Mesenchymal stem cell (in vitro differentiated cells and primary cell): ENCODE data around the gene MACO1.

ENCODE experiments used
- DNase-seq: peaks from one replicate; pipeline ENCODE4 v3.0.0-alpha.2; 2013
- H2AFZ ChIP-seq: one replicate; pipeline ENCODE4 v1.6.1; 2013; ENCODE audit warnings: low read depth, mild to moderate bottlenecking, control low read depth, inconsistent platforms, low read length, moderate library complexity
- H2AK5ac ChIP-seq: 2 replicates; pipeline ENCODE4 v1.6.1; 2013; ENCODE audit warnings: low read length, moderate library complexity, mild to moderate bottlenecking, inconsistent platforms; ENCODE audit not compliant: severe bottlenecking
- H2BK120ac ChIP-seq: one replicate; pipeline ENCODE4 v1.6.1; 2013; ENCODE audit warnings: low read depth, mild to moderate bottlenecking, inconsistent platforms, low read length, moderate library complexity
- H2BK12ac ChIP-seq, 2 experiments: one replicate each; pipeline ENCODE4 v1.6.1; 2013; ENCODE audit warnings: inconsistent platforms in 2 of 2, low read length in 2 of 2, mild to moderate bottlenecking in 2 of 2, moderate library complexity in 2 of 2, control low read depth in 1 of 2
- H2BK15ac ChIP-seq: one replicate; pipeline ENCODE4 v1.6.1; 2013; ENCODE audit warnings: mild to moderate bottlenecking, low read depth, inconsistent platforms; ENCODE audit not compliant: poor library complexity, severe bottlenecking
- H2BK5ac ChIP-seq: 2 replicates; pipeline ENCODE4 v1.6.1; 2013; ENCODE audit warnings: low read depth, mild to moderate bottlenecking, low read length, control low read depth, inconsistent platforms; ENCODE audit not compliant: poor library complexity, severe bottlenecking
- H3K14ac ChIP-seq, 2 experiments: one replicate each; pipeline ENCODE4 v1.6.1; 2013; ENCODE audit warnings: inconsistent platforms in 2 of 2, low read length in 2 of 2, control low read depth in 1 of 2, mild to moderate bottlenecking in 1 of 2, moderate library complexity in 1 of 2
- H3K18ac ChIP-seq, 2 experiments: one replicate each; pipeline ENCODE4 v1.6.1; 2013; ENCODE audit warnings: inconsistent platforms in 2 of 2, low read length in 2 of 2, control low read depth in 1 of 2, low read depth in 1 of 2, mild to moderate bottlenecking in 1 of 2
- H3K23ac ChIP-seq, 2 experiments: one replicate each; pipeline ENCODE4 v1.6.1; 2013; ENCODE audit warnings: inconsistent platforms in 2 of 2, low read length in 2 of 2, mild to moderate bottlenecking in 2 of 2, moderate library complexity in 2 of 2, control low read depth in 1 of 2
- H3K27ac ChIP-seq: 2 replicates; pipeline ENCODE4 v1.5.1; 2013; ENCODE audit warnings: mild to moderate bottlenecking, moderate library complexity, low read length, control low read depth, inconsistent platforms; ENCODE audit not compliant: poor library complexity, severe bottlenecking
- H3K27me3 ChIP-seq, 2 experiments: 2 replicates each; pipeline versions ENCODE4 v1.6.1 to v1.7.0; 2013; ENCODE audit warnings: low read length in 2 of 2, mild to moderate bottlenecking in 2 of 2, moderate library complexity in 2 of 2, control low read depth in 1 of 2, inconsistent platforms in 1 of 2; ENCODE audit not compliant: control insufficient read depth in 1 of 2, insufficient read depth in 1 of 2
- H3K36me3 ChIP-seq, 2 experiments: 2 replicates each; pipeline versions ENCODE4 v1.6.1 to v1.7.0; 2013; ENCODE audit warnings: low read length in 2 of 2, control low read depth in 1 of 2, inconsistent platforms in 1 of 2, low read depth in 1 of 2, mild to moderate bottlenecking in 1 of 2; ENCODE audit not compliant: insufficient read depth in 2 of 2, control insufficient read depth in 1 of 2
- H3K4ac ChIP-seq, 2 experiments: one replicate each; pipeline ENCODE4 v1.6.1; 2013; ENCODE audit warnings: inconsistent platforms in 2 of 2, low read length in 2 of 2, mild to moderate bottlenecking in 2 of 2, moderate library complexity in 2 of 2, control low read depth in 1 of 2, low read depth in 1 of 2
- H3K4me1 ChIP-seq: 2 replicates; pipeline ENCODE4 v1.6.1; 2013; ENCODE audit warnings: low read depth, low read length, control low read depth; ENCODE audit not compliant: control insufficient read depth, insufficient read depth
- H3K4me2 ChIP-seq: 2 replicates; pipeline ENCODE4 v1.6.1; 2013; ENCODE audit warnings: low read length, mild to moderate bottlenecking, inconsistent platforms; ENCODE audit not compliant: poor library complexity, severe bottlenecking
- H3K4me3 ChIP-seq, 2 experiments: 2 replicates each; pipeline versions ENCODE4 v1.5.1 to v1.7.0; 2013; ENCODE audit warnings: low read length in 2 of 2, mild to moderate bottlenecking in 2 of 2, control low read depth in 1 of 2, low read depth in 1 of 2; ENCODE audit not compliant: insufficient read depth in 1 of 2
- H3K79me1 ChIP-seq: replicated peaks from 2 replicates; pipeline ENCODE4 v1.6.1; 2013; ENCODE audit warnings: mild to moderate bottlenecking, control low read depth, low read length, inconsistent platforms; ENCODE audit not compliant: poor library complexity, severe bottlenecking
- H3K9ac ChIP-seq: 2 replicates; pipeline ENCODE4 v1.7.0; 2013; ENCODE audit warnings: mild to moderate bottlenecking, low read length, moderate library complexity
- H3K9me3 ChIP-seq: 2 replicates; pipeline ENCODE4 v1.7.0; 2013; ENCODE audit warnings: mild to moderate bottlenecking, low read length; ENCODE audit not compliant: control insufficient read depth
- H4K8ac ChIP-seq: one replicate; pipeline ENCODE4 v1.6.1; 2013; ENCODE audit warnings: inconsistent platforms, mild to moderate bottlenecking, low read length, moderate library complexity
- H4K91ac ChIP-seq: one replicate; pipeline ENCODE4 v1.6.1; 2013; ENCODE audit warnings: mild to moderate bottlenecking, low read length, inconsistent platforms
- WGBS: methylation state at CpG from one replicate; pipeline ENCODE4 v1.1.7; 2013; ENCODE audit warnings: mixed read lengths; 5-methylcytosine and 5-hydroxymethylcytosine counted together

MACO1 gene

DNA sequence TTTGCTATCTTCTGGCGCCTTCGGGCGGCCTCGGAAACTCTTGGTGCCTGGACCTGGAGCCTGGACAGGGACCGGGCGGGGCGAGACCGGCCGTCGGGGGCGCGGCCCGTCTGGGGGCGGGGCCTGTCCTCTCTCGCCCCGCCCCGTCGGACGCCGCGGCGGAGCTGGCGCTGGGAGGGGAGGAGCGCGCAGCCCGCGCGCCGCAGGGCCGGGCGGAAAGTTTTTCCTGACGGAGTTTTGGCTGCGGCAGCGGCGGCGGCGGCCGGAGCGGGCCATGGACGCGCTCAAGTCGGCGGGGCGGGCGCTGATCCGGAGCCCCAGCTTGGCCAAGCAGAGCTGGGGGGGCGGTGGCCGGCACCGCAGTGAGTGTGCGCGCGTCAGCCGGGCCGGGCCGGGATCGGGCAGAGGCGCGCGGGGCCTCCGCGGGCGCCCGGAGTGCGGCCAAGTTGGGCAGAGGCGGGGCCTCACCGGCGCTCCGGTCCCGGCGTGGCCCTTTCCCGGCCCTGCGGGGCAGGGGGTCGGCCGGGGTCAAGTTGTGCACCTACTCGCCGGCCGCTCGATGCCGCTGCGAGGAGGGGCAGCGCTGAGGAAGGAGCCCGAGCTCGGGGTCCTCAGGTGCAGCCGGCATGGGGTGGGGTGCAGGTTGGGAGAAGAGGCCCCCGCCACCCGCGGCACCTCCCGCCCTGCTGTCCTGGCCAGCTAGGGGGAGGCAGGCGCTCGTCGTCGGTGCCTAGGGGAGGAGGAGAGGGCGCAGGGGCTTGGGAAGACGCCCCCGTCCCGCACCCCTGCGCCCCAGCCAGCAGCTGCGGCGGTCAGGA lies 112.9 kb downstream of the MACO1 start, which contains the start of gene LDLRAP1:
TSS of gene LDLRAP1 (plus strand) at position 182 of the 818 bp plus-strand sequence. CDS start at position 275, 93 bp downstream.
- Histone ChIP-seq H3K4ac (peak within 1 kb of the TSS; percentile 37 to 46), H3K4me1 (peaks cover 19% of the 10 kb centered on the region), H2BK12ac (peak within 1 kb of the TSS in 1 of 2 experiments; percentile 63), H2BK120ac (peak within 1 kb of the TSS; percentile 11), H3K27ac (no peak within 1 kb of the TSS), H3K4me2 (peak within 1 kb of the TSS; percentile 97), H3K9ac (peak within 1 kb of the TSS; percentile 84), H4K91ac (peak within 1 kb of the TSS; percentile 72), H2BK5ac (no peak within 1 kb of the TSS), H3K79me1 (peaks cover 31% of the 10 kb centered on the region), H2BK15ac (peak within 1 kb of the TSS; percentile 96), H2AFZ (peak within 1 kb of the TSS; percentile 91), H2AK5ac (no peak within 1 kb of the TSS), H3K27me3 (peaks cover 0 to 3% of the 10 kb centered on the region in 2 experiments), H3K23ac (peak within 1 kb of the TSS in 1 of 2 experiments; percentile 73), H4K8ac (peak within 1 kb of the TSS; percentile 87), H3K9me3 (no peaks in the 10 kb centered on the region), H3K4me3 (peak within 1 kb of the TSS; percentile 81 to 85), H3K18ac (peak within 1 kb of the TSS; percentile 77 to 86), H3K14ac (peak within 1 kb of the TSS; percentile 26 to 87), H3K36me3 (no peaks in the 10 kb centered on the region)
- 2% methylated on average over 63 of the region's 99 CpGs for WGBS
- DNase-seq: peak; percentile 74

GRCh38 chr1:25544243-25544764 lies 113.6 kb downstream of the MACO1 start:
- H2BK12ac ChIP-seq: no peak overlapping the region
- WGBS: 19% methylated on average over 23 of the region's 25 CpGs

GRCh38 chr1:25544819-25545218 lies 114.1 kb downstream of the MACO1 start:
- no peak overlapping the region for H4K8ac ChIP-seq
- no peaks in the 10 kb centered on the region for H3K36me3 ChIP-seq
- H2BK12ac ChIP-seq: no peak overlapping the region
- H2AFZ ChIP-seq: no peak overlapping the region
- H3K23ac ChIP-seq: no peak overlapping the region
- peaks cover 0 to 3% of the 10 kb centered on the region in 2 experiments for H3K27me3 ChIP-seq
- no peak overlapping the region for H2BK120ac ChIP-seq
- no peak for DNase-seq
- H3K79me1 ChIP-seq: peaks cover 34% of the 10 kb centered on the region
- no peak overlapping the region for H2AK5ac ChIP-seq
- peak overlapping the region; percentile 84 for H3K9ac ChIP-seq
- 90% methylated on average over 6 of the region's 6 CpGs for WGBS
- H2BK5ac ChIP-seq: no peak overlapping the region
- H3K14ac ChIP-seq: no peak overlapping the region
- H4K91ac ChIP-seq: no peak overlapping the region
- peaks cover 29% of the 10 kb centered on the region for H3K4me1 ChIP-seq
- no peak overlapping the region for H3K18ac ChIP-seq
- H3K4me2 ChIP-seq: peak overlapping the region; percentile 97
- no peak overlapping the region for H2BK15ac ChIP-seq
- no peaks in the 10 kb centered on the region for H3K9me3 ChIP-seq
- H3K4ac ChIP-seq: no peak overlapping the region
- no peak overlapping the region for H3K27ac ChIP-seq
- H3K4me3 ChIP-seq: peak overlapping the region in 1 of 2 experiments; percentile 85

More at GRCh38 chr1:25544243-25544764, 113.6 kb downstream of the MACO1 start:
- Histone ChIP-seq H2BK5ac (no peak overlapping the region), H3K36me3 (no peaks in the 10 kb centered on the region), H3K14ac (peak overlapping the region in 1 of 2 experiments; percentile 86), H2AFZ (peak overlapping the region; percentile 91), H3K18ac (peak overlapping the region; percentile 30 to 86), H3K27me3 (peaks cover 0 to 3% of the 10 kb centered on the region in 2 experiments), H3K9me3 (no peaks in the 10 kb centered on the region), H2AK5ac (no peak overlapping the region), H3K79me1 (peaks cover 33% of the 10 kb centered on the region), H4K91ac (no peak overlapping the region), H3K4me3 (peak overlapping the region; percentile 81 to 85), H2BK15ac (peak overlapping the region; percentile 65), H2BK120ac (peak overlapping the region; percentile 11), H3K4ac (peak overlapping the region in 1 of 2 experiments; percentile 37), H3K4me1 (peaks cover 24% of the 10 kb centered on the region), H3K23ac (peak overlapping the region in 1 of 2 experiments; percentile 57), H3K4me2 (peak overlapping the region; percentile 97), H3K27ac (no peak overlapping the region), H4K8ac (peak overlapping the region; percentile 7), H3K9ac (peak overlapping the region; percentile 84)
- no peak for DNase-seq

- Histone ChIP-seq H2BK12ac (no peak overlapping the region), H3K4me1 (peaks cover 35% of the 10 kb centered on the region), H3K9me3 (no peaks in the 10 kb centered on the region), H2BK15ac (no peak overlapping the region), H3K4me2 (no peak overlapping the region), H2BK5ac (no peak overlapping the region), H4K91ac (no peak overlapping the region), H3K9ac (no peak overlapping the region), H3K4ac (no peak overlapping the region), H3K23ac (no peak overlapping the region), H4K8ac (no peak overlapping the region), H3K36me3 (no peaks in the 10 kb centered on the region), H3K4me3 (no peak overlapping the region), H2AK5ac (no peak overlapping the region), H2BK120ac (no peak overlapping the region), H3K27me3 (peaks cover 0 to 3% of the 10 kb centered on the region in 2 experiments), H2AFZ (no peak overlapping the region), H3K14ac (no peak overlapping the region), H3K18ac (no peak overlapping the region), H3K27ac (no peak overlapping the region), H3K79me1 (peaks cover 40% of the 10 kb centered on the region)
- DNase-seq: no peak
- WGBS: 88% methylated on average over 3 of the region's 3 CpGs
These were observed 115.1 kb downstream of the MACO1 start for GRCh38 chr1:25545767-25546166.
